LNCAP (cell line): ENCODE results near the gene PSMC3.

Experiments used
- TF ChIP-seq, protein P1 (sequence below): fragments of 450-650 bp; IDR thresholded peaks from 2 replicates; pipeline ENCODE4 v1.5.1; 2017; ENCODE audit warnings: mild to moderate bottlenecking

PSMC3 gene

DNA sequence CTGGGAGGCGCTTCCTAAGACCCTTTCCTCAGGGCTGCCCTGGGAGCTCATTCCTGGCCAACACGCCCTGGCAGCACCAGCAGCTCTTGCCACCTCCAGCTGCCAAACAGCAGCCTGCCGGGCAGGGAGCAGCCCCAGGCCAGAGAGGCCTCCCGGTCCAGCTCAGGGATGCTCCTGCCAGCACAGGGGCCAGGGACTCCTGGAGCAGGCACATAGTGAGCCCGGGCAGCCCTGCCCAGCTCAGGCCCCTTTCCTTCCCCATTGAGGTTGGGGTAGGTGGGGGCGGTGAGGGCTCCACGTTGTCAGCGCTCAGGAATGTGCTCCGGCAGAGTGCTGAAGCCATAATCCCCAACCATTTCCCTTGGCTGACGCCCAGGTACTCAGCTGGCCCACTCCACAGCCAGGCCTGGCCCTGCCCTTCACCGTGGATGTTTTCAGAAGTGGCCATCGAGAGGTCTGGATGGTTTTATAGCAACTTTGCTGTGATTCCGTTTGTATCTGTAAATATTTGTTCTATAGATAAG lies 10.2 kb downstream of the PSMC3 start:
- TF ChIP-seq, protein P1, sequence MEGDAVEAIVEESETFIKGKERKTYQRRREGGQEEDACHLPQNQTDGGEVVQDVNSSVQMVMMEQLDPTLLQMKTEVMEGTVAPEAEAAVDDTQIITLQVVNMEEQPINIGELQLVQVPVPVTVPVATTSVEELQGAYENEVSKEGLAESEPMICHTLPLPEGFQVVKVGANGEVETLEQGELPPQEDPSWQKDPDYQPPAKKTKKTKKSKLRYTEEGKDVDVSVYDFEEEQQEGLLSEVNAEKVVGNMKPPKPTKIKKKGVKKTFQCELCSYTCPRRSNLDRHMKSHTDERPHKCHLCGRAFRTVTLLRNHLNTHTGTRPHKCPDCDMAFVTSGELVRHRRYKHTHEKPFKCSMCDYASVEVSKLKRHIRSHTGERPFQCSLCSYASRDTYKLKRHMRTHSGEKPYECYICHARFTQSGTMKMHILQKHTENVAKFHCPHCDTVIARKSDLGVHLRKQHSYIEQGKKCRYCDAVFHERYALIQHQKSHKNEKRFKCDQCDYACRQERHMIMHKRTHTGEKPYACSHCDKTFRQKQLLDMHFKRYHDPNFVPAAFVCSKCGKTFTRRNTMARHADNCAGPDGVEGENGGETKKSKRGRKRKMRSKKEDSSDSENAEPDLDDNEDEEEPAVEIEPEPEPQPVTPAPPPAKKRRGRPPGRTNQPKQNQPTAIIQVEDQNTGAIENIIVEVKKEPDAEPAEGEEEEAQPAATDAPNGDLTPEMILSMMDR = no peak

DNA sequence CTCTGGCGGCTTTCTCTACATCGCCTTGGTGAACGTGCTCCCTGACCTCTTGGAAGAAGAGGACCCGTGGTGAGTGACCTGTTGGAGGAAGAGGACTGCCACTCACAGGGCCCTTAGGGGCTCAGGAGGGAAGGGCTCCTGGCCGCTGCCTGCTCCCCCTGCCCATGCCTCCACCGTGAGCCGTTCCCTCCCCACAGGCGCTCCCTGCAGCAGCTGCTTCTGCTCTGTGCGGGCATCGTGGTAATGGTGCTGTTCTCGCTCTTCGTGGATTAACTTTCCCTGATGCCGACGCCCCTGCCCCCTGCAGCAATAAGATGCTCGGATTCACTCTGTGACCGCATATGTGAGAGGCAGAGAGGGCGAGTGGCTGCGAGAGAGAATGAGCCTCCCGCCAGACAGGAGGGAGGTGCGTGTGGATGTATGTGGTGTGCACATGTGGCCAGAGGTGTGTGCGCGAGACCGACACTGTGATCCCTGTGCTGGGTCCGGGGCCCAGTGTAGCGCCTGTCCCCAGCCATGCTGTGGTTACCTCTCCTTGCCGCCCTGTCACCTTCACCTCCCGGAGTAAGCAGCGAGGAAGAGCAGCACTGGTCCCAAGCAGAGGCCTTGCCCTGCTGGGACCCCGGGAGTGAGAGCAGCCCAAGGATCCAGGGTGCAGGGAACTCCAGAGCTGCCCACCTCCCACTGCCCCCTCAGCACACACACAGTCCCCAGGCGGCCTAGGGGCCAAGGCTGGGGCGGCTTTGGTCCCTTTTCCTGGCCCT lies 11.0 kb downstream of the PSMC3 start:
- TF ChIP-seq, protein P1 = no peak

DNA sequence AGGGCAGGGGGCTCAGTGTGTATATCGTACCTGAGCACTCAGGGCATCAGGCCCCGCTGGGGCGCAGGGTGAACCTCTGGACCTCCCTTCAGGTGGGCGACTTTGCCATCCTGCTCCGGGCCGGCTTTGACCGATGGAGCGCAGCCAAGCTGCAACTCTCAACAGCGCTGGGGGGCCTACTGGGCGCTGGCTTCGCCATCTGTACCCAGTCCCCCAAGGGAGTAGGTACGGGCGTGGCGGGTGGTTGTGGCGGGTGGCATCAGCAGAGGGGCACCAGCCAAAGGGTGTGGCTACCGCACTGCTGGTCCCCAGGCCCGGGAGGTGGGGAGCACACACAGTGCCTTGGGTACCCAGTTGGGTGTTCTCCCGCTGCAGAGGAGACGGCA lies 11.6 kb downstream of the PSMC3 start:
- TF ChIP-seq, protein P1 = no peak

DNA sequence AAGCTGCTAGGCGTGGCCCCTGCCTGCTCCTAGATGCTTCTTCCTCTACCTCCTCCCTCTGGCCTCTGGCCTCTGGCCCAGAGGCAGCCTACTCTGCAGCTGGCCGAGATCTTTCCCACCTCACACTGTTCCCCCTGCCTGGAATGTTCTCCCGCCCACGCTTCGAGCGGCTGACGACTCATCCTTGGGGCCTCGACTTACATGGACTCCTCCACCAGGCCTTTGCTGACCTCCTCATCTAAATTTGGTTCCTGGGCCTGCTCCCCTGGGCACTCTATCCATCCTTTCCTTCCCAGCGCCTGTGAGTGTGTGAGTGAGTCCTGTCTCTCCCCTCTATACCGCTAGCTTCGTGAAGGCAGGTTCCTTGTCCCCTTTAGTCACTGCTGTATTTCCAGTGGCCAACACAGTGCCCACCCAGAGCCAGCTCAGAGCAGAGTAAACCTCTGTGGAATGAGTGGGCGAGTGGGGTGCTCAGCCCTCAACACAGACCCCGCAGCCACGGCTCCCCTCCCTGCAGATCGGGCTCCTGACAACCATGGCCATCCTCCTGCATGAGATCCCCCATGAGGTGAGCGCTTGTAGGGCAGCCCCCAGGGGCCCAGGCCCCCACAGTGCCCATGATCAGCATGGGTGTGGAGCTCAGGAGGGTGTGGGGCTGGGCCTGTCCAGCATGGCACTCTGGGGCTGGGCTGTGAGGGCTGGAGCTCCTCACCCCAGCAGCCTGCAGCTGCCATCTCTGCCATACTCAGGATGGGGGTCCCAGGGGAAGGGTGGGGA lies 12.1 kb downstream of the PSMC3 start:
- TF ChIP-seq, protein P1 = no peak

DNA sequence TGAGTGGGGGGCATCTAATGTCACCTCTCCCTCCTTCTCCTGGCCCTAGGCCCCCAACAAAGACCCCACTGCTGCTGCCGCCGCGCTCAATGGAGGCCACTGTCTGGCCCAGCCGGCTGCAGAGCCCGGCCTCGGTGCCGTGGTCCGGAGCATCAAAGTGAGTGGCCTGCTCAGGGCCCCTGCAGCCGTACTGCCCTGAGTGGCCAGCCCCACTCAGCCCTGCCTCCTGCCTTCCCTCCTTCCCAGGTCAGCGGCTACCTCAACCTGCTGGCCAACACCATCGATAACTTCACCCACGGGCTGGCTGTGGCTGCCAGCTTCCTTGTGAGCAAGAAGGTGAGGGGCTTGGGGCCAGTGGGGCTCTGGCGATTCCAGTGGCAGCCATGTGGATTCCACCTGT lies 12.9 kb downstream of the PSMC3 start:
- TF ChIP-seq, protein P1 = no peak

DNA sequence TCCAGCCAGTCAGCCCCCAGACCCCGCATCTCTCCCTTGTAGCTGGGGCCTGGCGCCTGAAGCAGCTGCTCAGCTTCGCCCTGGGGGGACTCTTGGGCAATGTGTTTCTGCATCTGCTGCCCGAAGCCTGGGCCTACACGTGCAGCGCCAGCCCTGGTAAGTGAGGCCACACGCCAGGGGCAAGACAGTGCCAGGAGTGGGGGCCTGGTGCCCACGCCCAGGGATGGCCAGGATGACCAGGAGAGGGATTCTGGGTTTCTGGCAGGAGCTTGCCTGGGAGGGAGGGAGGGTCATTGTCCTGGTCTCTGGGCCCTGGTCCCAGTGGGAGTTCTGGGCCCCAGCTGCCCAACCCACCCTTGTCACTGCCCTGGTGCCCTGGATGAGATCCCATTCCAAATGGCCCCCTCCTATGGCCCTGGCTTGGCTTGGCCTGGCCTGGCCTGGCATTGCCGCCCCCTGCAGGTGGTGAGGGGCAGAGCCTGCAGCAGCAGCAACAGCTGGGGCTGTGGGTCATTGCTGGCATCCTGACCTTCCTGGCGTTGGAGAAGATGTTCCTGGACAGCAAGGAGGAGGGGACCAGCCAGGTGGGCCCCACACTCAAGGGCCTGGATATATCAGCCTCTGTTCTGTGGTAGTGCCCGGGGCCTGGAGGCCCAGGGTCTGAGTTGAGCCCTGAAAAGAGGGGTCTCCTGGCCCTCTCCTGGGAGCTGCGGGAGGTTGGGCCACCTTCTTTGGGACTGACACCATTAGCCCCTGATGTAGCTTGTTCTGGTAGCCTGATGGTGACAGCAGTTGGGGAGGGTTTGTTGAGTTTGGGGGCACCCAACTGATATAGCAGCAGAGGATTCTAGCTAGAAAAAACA lies 14.1 kb downstream of the PSMC3 start:
- TF ChIP-seq, protein P1 = peak; percentile 81
